OCI-LY1 (cell line): ENCODE measurements around the gene OBSL1.

Source experiments
- EZH2 ChIP-seq: fragments of 200-600 bp; sonication (generic), shearing (Covaris generic); IDR thresholded peaks from 2 replicates; pipeline ENCODE4 v1.8.0; 2017; ENCODE audit warnings: borderline replicate concordance, mixed run types, mild to moderate bottlenecking, antibody characterized with exemption, low read length, moderate library complexity, mixed read lengths
- TF ChIP-seq, protein P1 (sequence below): fragments of 200-600 bp; sonication (generic), shearing (Covaris generic); IDR thresholded peaks from 2 replicates; pipeline ENCODE4 v1.5.1; 2017; ENCODE audit warnings: mild to moderate bottlenecking, antibody characterized with exemption, low read length, moderate library complexity, mixed read lengths

DNA sequence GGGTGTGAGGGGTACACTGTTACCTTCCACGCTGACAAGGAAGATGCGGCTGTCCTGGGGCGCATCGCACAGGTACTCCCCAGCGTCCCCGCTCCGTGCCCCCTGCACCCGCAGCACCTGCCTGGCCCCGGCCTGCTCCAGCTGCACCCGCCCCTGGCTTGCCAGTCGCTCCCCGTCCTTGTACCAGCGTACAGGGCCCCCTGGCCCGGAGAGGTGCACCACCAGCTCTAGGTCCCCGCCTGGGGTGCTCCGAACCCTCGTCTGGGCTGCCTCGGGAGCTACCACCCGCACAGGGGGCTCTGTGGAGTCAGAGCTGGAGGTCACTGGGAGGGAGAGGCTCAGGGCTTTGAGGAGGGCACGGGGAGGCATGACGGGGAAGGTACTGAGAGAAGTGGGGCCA, 14.0 kb downstream of the OBSL1 start:
- TF ChIP-seq EZH2 = no peak
- TF ChIP-seq, protein P1, sequence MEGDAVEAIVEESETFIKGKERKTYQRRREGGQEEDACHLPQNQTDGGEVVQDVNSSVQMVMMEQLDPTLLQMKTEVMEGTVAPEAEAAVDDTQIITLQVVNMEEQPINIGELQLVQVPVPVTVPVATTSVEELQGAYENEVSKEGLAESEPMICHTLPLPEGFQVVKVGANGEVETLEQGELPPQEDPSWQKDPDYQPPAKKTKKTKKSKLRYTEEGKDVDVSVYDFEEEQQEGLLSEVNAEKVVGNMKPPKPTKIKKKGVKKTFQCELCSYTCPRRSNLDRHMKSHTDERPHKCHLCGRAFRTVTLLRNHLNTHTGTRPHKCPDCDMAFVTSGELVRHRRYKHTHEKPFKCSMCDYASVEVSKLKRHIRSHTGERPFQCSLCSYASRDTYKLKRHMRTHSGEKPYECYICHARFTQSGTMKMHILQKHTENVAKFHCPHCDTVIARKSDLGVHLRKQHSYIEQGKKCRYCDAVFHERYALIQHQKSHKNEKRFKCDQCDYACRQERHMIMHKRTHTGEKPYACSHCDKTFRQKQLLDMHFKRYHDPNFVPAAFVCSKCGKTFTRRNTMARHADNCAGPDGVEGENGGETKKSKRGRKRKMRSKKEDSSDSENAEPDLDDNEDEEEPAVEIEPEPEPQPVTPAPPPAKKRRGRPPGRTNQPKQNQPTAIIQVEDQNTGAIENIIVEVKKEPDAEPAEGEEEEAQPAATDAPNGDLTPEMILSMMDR = no peak
